ENCODE results near the gene C19orf53.
"Not testable (repeated sequence)": the region's sequence is repeated elsewhere in the genome, so short reads cannot be mapped to it uniquely, and the experiment has no call there.

Gene C19orf53

GRCh38 chr19:13784731-13785452, 10.6 kb downstream of the C19orf53 start:
- H3K27ac ChIP-seq, result no peak overlapping the region
- no peak for TF ChIP-seq ZFX (IDR thresholded peaks at IDR 0.05; ENCODE audit: borderline replicate concordance)
- TF ChIP-seq, protein P1, sequence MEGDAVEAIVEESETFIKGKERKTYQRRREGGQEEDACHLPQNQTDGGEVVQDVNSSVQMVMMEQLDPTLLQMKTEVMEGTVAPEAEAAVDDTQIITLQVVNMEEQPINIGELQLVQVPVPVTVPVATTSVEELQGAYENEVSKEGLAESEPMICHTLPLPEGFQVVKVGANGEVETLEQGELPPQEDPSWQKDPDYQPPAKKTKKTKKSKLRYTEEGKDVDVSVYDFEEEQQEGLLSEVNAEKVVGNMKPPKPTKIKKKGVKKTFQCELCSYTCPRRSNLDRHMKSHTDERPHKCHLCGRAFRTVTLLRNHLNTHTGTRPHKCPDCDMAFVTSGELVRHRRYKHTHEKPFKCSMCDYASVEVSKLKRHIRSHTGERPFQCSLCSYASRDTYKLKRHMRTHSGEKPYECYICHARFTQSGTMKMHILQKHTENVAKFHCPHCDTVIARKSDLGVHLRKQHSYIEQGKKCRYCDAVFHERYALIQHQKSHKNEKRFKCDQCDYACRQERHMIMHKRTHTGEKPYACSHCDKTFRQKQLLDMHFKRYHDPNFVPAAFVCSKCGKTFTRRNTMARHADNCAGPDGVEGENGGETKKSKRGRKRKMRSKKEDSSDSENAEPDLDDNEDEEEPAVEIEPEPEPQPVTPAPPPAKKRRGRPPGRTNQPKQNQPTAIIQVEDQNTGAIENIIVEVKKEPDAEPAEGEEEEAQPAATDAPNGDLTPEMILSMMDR (IDR thresholded peaks at IDR 0.05), result peak; percentile 68

GRCh38 chr19:13788991-13789390, 14.7 kb downstream of the C19orf53 start:
- H3K27ac ChIP-seq, result no peak overlapping the region
- TF ChIP-seq ZFX (IDR thresholded peaks at IDR 0.05; ENCODE audit: borderline replicate concordance), result no peak
- TF ChIP-seq, protein P1 (IDR thresholded peaks at IDR 0.05), result no peak

DNA sequence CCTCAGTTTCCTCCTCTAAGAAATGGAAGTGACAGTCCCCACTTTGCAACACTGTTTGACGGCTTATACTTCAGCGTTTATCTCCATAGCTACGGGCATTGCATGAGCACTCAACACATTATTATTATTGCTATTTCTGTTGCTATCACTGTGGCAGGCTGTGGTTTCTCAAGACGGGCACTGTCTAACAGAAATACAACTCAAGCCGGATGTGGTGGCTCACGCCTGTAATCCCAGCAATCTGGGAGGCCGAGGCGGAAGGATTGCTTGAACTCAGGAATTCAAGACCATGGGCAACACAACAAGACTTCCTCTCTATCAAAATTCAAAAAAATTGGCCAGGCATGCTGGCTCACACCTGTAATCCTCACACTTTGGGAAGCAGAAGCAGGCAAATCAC, 16.1 kb downstream of the C19orf53 start:
- H3K27ac ChIP-seq, result no peak overlapping the region
- no peak for TF ChIP-seq ZFX (IDR thresholded peaks at IDR 0.05; ENCODE audit: borderline replicate concordance)
- TF ChIP-seq, protein P1 (IDR thresholded peaks at IDR 0.05), result no peak

- not testable (repeated sequence) for H3K27ac ChIP-seq
Observed at GRCh38 chr19:13793317-13793716, 19.1 kb downstream of the C19orf53 start.

DNA sequence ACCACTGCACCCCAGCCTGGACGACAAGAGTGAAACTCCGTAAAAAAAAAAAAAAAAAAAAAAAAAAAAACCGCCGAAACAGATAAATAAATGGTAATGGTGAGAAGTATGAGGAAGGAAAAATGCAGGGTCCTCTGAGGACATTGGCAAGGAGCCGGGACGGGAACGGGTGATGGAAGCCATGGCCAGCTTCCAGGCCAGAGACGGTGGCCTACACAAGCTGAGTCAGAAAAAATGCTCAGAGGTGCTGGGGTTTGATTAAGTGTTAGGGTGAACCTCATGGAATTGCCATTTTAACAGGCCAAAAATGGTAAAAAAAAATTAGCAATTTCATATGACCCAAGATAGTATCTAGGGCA, 20.1 kb downstream of the C19orf53 start:
- TF ChIP-seq, protein P1 (IDR thresholded peaks at IDR 0.05), result no peak
- no peak for TF ChIP-seq ZFX (IDR thresholded peaks at IDR 0.05; ENCODE audit: borderline replicate concordance)
- 0 out of 2 replicates have a peak overlapping the region, but pooled peaks have one; percentile 18 for H3K27ac ChIP-seq

DNA sequence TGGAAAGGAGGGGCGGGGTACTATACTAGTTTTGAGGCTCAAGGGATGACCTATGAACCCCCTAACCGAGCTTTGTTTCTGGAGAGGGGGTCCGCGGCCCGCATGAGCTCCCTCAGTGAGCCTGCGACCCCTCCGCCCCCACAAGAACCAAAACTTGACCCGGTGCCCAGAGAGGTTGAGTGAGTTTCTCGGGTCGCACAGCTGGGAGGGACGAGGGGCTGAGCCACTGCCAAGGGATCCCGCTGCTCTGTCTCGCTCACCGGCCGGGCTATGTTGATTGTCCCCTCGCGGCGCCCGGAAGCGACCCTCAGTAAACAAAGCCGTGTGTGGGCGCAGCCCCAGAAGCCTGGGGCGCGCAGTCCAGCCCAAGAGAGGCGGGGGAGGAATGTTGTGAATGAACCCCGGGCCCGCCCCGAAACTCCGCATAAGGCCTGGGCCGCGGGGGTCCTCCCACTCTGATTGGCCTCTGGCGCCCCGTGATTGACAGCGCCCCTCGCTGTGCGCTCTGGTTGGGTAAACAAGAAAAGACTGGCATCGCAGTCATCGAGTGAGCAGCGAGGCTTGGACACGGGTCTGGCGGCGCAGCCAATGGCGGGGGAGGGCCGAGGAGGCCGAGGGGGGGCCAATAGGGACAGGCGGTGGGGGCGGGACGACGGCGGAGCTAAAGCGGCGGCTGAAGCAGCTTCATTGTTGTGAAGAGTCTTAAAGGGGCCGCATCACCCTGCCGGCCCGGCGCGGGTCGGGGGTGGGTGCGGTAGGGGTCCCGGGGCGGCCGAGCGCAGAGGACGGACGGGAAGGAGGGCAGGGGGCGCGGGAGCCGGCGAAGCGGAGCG, 20.7 kb downstream of the C19orf53 start, which contains the start of gene ZSWIM4:
TSS of gene ZSWIM4 (plus strand) at position 687 of the 833 bp plus-strand sequence. CDS start 206 bp downstream, outside the sequence.
- H3K27ac ChIP-seq, result peak within 1 kb of the TSS; percentile 64
- no peak for TF ChIP-seq ZFX (IDR thresholded peaks at IDR 0.05; ENCODE audit: borderline replicate concordance)
- TF ChIP-seq, protein P1 (IDR thresholded peaks at IDR 0.05), result no peak

GRCh38 chr19:13795595-13796300, 21.5 kb downstream of the C19orf53 start:
- H3K27ac ChIP-seq, result peak overlapping the region; percentile 64
- TF ChIP-seq, protein P1 (IDR thresholded peaks at IDR 0.05), result no peak
- TF ChIP-seq ZFX (IDR thresholded peaks at IDR 0.05; ENCODE audit: borderline replicate concordance), result no peak
